ENCODE measurements around the gene SLC24A1.

The SLC24A1 gene

DNA sequence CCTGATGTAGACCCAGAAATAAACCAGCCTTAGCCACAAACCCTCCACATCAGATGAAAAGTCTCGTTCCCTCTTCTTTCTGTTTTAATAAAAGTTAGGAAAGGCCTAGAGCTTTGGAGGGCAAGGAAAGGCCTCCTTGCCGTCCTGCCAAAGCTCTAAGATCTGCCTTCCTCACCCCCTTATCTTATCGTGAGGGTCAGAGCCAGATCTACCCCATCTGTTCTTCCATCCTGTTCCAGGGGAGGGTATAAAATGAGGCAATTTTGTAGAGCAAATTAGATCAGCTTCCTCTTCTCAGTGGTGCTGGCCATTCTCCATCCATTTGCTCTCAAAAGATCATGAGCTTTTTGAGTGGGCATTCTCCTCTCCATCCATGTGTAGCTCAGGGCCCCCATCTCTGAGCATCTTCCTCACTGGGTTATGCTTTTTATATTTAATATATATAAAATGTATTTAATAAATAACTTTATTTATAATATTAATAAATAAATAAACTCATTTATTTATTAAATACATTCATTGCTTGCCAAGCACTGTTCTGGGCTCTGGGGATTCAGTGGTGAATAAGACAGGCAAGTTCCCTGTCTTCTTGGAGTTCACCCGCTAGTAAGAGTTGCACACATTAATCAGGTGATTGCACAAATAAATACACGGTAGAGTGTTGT lies 2.0 kb upstream of the SLC24A1 start:
- no peak for DNase-seq

DNA sequence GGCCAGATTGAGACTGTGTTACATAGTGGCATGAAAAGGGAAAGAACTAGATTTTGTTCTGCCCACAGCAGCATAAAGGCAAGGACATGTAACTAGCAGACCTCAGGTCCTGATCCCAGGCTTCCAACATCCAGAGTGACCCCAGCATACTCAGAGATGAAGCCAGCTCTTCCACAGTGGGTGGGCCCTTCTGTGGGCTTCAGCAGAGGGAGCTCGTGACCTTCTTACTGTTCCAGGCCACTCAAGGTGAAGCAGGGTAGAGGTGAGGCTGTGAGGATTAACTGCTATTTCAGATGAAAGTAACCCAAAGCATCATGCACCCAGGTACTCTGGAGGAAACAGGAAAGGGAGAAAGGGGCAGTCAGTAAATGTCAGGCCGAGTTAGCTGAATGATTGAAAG lies 905 bp upstream of the SLC24A1 start:
- DNase-seq = no peak

DNA sequence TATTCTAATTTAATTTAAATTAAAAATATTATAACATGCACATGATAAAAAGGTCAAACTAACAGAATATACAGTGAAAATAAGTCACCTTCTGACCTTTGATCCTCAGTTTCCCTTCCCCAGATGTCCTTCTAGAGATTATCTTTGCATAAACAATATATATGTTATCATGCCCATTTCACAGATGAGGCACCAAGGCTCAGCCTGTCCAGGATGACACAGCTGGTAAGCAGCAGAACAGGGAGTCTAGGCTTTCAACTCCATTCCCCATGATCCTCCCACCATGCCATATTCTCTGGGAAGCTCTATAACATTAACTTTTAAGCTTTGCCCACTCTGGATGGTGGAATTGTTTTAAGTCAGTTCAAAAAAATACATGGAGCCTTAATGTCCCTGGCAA lies 1.4 kb downstream of the SLC24A1 start:
- no peak for DNase-seq

DNA sequence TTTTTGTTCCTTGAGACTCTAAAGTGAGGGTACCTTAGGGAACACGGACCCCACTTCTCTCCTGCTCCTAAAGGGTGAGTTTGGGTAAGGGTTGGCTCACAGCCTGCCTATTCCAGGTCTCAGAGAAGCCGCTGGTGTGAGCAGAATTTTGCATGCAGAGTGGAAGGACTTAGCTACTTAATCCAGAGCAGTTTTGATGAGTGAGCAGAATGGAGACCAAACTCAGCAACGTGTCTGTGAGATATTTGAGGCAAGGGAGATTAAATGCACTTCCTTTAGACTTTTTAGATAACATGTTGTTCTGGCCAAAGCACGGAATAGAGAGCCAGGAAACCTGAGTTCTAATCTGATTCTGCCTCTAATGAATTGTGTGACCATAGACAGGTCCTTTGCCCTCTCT lies 5.1 kb downstream of the SLC24A1 start:
- no peak for DNase-seq

DNA sequence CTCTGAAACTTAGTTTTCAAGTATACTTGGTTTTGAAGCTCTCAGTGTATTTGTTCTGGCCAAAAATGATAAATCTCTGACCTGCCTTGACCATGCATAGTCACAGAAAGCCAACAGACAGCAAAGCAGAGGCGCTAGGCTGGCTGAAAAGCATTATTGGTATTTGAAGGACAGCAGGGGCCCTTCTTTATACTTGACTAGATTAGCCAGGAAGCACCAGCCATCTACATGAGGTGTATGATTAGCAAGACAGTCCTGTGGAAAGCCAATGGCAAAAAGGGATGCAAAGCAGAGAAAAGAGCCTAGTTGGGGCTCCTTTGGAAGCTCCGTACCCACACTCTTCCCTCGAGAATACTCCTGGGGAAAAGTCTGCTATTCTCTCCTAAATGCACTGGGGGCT lies 7.8 kb downstream of the SLC24A1 start:
- no peak for DNase-seq

DNA sequence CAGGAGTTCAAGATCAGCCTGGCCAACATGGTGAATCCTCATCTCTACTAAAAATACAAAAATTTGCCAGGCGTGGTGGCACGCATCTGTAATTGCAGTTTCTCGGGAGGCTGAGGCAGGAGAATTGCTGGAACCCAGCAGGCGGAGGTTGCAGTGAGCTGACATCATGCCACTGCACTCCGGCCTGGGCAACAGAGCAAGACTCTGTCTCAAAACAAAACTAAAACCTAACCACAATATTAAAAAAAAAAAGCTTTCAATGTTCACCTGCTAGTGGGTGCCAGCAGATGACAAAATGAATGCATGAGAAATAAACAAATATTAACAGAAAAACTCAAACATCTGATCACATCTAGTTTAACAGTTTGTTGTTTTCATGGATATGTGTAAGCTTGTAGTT lies 9.0 kb downstream of the SLC24A1 start:
- no peak for DNase-seq

DNA sequence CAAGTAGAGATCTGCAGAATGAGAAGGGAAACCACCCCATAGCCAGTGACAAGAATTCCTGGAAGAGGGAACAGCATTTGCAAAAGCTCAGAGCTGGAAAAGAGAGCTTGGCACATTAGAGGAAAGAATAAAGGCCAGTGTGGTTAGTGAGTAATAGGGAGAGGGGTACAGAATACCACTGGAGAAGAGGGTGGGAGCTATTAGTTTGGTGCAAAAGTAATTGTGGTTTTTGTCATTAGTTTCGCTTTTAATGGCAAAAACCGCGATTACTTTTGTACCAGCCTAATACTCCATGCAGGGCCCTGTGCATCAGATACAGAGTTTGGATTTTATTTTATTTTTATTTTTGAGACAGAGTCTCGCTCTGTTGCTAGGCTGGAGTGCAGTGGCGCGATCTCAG lies 9.8 kb downstream of the SLC24A1 start:
- no peak for DNase-seq

DNA sequence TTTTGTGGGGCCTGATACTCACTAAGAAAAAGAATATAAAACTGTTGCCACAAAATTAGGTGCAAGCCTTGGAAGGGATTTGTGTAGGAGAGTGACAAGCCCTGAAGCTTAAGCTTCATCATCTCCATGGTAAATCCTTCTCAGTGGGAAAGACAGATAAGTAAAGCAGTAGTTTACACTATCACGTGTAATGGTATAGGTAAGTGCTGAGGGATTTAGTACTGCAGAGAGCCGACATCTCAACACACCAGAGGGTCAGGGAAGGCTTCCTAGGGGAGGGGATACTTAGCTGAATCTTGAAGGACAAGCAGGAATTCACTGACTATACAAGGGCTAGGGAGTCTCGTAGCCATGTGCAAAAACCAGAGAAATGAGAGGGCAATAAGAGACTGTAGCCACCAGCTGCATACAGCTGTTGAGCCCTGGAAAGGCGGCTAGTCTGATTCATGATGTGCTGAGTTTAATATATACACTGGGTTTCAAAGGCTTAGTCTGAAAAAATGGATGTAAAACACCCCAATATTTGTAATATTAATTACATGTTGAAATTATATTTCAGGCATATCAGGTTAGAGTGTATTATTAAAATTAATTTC lies 11.1 kb downstream of the SLC24A1 start:
- DNase-seq = no peak

DNA sequence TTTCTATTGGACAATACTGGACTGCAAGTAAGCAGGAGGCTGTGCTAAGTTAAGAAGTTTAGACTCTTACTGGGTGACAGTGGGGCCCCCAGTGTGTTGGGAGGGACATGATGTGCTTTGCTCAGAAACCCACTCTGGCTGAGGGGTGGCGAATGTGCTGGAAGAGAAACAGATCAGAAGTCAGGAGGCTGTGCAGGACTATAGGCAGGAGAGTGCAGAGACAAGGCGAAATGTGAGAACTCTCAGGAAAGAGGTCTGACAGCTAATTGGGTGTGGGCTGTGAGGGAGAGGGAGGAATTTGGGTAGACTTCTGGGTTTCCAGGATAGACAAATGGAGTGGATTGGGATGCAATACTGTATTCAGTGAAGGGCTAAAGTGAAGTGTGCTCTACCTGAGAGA lies 12.0 kb downstream of the SLC24A1 start:
- DNase-seq = no peak

DNA sequence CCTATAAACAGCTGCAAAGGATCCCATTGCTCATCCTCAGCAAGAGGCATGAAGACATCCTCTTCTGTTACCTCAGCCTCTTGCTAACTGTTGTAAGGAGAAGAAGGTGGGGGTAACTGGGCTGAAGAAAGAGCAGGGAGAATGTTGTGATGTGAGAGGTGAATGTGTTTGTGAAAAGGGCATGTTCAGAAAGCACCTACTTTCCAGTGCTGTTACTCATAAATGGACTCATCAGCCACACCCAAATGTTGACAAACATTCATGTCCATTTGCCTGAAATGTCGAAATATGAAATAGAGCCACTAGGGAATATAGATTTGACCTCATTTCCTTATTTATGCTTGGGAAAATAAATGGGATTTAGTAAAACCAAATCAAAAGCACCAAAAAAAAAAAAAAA lies 12.6 kb downstream of the SLC24A1 start:
- DNase-seq = peak in 1 of 2 donors; percentile 25

DNA sequence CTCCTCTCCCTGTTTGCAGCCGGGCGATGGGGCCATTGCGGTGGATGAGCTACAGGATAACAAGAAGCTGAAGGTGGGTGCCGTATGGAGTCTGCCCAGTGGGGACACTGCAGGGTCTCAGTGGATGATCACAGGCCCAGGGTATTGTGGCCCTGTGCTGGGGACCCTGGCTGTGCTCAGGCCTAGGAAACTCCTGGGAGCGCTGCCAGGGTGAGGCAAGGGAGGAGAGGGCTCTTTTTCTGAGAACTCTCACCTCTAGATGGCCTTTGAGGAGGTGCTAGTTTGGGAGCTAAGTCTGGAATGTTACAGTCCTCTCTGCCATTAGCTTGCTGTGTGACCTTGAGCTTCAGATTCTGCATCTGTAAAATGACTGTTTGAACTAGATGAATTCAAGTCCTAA lies 16.4 kb downstream of the SLC24A1 start:
- DNase-seq = no peak

DNA sequence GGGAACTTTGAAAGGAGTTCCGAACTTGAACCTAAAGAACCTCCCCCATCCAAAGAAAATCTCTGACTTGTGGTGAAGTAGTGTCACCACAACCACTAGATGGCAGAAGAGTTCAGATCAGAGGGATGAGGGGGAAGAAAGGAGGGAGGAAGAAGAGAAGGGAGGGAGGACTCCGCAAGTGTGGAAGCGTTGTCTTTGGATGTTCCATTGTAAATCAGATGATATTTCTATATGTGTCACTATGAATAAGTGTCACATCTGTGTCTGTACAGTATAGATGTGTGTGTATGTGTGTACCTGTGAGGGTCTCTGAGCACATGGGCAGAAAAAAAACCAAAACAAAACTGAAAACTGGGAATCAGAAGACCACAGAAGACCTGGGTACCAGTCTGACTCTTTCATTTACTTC lies 16.9 kb downstream of the SLC24A1 start:
- peak; percentile 52 to 72 for DNase-seq

DNA sequence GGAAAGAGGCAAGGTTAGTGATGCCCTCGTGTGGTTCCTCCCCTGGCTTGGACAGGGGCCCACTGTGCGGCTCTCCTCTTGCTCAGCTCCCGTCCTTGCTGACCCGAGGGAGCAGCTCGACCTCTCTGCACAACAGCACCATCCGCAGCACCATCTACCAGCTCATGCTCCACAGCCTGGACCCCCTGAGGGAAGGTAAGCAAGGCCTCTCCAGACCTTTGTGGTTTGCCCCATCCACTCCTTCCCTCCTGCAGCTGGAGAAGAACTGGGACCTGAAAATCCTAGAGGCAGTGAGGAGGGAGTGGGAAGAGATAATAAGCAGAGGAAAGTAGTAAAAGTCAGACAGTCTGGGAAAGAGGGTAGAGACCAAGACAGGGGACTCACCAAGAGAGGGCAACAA lies 17.8 kb downstream of the SLC24A1 start:
- DNase-seq = no peak

DNA sequence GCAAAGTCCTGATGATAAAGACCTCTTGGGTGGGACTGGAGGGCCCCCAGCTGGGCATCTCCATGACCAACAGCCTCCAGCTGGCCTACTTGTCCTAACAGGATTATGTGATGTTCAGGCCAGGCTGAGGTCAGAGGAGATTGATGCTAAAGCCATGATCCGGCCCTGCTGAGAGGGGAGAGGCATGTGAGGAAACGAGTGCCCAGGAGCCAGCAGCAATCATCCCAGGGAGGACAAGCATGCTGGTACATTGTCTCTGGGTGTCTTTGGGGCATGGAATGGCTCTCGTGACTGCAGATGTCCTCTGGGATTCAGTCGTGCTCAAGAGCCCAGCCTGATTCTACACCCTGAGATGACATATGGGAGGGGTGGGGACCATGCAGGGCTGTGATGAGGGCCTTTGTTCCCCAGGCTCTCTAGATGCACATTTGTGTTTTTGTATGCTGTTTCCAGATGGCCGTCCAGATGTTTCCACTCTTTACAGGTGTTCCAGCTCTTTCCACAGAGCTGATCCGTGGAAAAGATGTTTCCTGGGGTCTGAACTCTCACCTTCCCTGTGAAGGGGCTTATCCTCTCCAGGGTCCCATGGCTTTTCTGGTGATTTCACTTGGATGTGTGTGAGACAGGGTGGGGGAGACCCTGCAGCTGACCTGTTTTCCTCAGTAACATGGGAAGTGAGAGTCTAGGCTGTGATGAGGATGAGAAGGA lies 20.2 kb downstream of the SLC24A1 start:
- DNase-seq = no peak

DNA sequence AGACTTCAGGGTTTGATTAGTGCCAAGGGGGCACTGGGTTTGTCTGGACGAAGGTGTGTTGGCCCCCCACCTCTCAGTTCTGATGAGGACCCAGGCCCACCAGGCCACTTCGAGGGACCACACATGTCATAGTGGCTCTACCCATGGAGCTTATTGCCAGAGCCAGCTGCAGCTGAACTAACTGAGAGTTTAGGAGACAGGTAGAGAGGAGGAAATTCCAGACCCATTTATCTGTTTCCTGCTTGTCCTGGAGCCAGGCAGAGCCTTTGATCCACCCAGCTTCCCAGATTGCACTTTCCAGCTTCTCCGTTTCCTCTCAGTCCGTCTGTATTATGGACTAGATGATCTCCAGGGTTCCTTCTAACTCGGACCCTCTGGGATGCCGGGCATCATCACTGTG lies 20.9 kb downstream of the SLC24A1 start:
- DNase-seq = no peak

DNA sequence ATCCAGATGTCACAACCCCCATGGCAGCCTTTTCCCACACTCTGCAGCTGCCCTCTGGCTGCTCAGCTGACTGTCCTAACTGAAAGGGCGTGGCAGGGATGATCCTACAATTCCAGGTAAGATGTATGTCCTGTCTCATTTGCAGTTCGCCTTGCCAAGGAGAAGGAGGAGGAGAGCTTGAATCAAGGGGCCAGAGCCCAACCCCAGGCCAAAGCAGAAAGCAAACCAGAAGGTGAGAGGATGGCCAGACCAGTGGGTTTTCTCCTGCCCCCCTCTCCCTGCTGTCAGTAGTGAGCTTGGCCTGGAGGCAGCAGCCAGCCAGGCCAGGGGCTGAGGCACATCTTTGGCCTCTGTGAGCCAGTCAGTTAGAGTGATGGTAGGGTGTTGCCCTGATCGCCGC lies 22.5 kb downstream of the SLC24A1 start:
- no peak for DNase-seq

DNA sequence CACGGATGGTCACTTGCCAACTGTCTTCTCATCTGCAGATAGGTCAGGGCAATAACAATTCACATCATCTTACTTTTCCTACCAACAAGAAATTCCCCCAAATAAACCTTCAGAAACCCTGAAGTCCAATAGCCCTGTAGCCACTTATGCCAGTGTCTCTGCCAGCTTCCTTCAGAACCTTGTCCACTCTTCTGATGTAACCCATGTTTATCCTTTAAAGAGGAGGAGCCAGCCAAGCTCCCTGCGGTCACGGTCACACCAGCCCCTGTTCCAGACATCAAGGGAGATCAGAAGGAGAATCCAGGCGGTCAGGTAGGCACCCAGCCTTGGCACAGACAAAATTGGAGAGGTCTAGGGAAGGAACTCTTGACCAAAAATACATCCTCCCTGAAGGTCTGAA lies 23.7 kb downstream of the SLC24A1 start:
- no peak for DNase-seq

DNA sequence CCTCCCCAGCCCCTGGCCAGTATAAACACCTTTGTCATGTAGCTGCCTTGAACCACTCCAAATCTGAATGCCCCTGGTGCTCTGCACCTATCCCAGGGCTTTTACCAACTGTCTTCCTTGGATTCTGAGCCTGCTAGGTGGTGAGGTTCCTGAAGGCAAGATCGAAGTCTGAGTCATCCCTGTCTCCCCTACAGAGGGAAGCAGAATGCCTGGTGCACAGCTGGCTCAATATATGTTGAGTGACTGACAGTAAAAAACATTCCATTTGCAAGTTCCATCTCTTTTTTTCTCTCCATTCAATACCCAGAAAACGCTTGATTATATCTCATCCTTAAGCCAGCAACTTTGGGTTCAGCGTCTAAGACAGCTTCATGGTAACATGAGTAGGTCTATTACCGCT lies 24.7 kb downstream of the SLC24A1 start:
- DNase-seq = no peak

DNA sequence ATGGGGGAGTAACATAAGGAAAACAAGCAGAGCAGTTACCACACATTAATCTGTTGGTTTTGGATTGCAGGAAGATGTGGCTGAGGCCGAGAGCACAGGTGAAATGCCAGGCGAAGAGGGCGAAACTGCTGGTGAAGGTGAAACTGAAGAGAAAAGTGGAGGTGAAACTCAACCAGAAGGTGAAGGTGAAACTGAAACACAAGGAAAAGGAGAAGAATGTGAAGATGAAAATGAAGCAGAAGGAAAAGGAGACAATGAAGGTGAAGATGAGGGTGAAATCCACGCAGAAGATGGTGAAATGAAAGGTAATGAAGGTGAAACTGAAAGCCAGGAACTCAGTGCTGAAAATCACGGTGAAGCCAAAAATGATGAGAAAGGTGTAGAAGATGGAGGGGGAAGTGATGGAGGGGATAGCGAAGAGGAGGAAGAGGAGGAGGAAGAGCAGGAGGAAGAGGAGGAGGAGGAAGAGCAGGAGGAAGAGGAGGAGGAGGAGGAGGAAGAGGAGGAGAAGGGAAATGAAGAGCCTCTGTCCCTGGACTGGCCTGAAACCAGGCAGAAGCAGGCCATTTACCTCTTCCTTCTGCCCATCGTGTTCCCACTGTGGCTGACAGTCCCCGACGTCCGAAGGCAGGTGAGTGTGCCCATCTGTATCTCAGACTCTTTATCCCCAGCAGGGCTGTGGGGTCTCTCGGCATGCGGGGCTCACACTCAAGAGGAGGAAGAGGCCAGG lies 28.7 kb downstream of the SLC24A1 start:
- DNase-seq = no peak

DNA sequence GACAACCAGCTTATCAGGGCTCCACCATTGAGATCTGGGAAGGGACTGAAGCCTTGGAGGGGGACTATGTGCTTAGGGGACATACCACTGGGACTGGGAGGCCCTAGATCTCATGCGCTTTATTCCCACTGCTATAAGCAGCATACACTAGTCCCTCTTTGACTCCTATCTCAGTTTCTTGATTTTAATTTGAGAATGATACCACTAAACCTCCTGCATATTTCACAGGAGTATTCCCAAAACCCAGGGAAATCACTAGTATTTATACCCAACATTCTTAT lies 29.2 kb downstream of the SLC24A1 start:
- DNase-seq = no peak

DNA sequence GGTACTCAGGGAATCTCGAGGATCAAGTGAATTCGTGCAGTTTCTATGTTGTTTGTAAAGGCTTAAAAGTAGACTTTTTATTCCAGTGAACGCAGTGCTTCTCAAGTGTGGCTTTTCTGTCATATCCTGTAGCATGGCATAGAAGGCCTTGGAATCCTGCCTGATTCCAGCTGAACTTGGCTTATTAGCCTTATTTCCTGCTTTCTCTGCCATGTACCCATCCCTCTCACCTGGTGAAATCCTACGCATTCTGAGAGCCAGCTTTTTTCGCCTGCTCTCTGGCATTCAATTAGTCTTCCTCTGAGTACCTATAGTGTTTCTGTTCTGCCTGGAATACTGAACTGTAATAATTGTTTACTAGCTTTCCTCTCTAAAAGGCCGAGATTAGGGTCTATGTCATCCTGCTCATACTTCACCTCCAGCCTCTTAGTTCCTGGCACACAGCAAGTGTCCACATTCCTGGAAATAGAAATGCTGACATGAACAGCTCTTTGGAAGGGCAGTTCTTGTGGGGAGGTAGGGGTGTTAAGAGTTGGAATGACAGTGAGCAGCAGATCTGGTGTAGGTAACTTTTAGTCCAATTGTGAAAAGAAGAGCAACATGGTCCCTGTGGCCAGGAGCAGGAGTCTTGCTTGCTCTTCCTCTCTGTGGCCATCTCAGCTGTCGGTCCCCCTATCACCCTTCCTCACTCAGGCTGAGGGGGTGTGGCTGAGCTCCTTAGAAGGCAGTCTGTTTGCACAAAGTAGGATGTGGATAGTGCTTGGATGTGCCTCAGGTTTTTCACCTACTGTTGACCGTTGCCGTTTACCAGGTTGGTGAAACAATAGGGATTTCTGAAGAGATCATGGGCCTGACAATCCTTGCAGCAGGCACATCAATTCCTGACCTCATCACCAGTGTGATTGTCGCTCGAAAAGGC lies 30.4 kb downstream of the SLC24A1 start:
- no peak for DNase-seq

DNA sequence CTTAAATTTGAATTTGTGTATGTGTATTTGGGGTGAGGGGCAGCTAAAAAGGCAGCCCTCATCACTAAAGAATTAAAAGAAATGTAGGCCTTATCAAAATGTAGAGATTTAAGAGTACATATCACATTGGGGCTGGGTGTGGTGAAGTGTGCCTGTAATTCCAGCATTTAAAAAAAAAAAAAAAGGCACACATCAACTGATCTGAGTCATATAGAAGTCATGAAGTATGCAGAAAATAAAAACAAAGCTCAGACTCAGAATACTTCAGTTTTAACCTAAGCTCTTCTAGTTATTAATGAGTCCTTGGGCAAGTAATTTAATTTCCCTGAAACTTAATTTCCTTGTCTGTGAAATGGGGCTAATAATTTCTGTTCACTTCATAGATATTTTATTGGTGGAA lies 31.6 kb downstream of the SLC24A1 start:
- no peak for DNase-seq

Measured in inflammatory macrophage (primary cell).